GM19438 (cell line): ENCODE measurements around the gene KCNK3.
"Not testable (repeated sequence)": the region's sequence is repeated elsewhere in the genome, so short reads cannot be mapped to it uniquely, and the experiment has no call there.

ENCODE experiments used
- ATAC-seq: cut with Tn5 transposase; IDR thresholded peaks from one replicate; pipeline ENCODE4 v1.9.1; 2021; ENCODE audit warnings: low read depth; ENCODE audit not compliant: unreplicated experiment

Gene KCNK3

DNA sequence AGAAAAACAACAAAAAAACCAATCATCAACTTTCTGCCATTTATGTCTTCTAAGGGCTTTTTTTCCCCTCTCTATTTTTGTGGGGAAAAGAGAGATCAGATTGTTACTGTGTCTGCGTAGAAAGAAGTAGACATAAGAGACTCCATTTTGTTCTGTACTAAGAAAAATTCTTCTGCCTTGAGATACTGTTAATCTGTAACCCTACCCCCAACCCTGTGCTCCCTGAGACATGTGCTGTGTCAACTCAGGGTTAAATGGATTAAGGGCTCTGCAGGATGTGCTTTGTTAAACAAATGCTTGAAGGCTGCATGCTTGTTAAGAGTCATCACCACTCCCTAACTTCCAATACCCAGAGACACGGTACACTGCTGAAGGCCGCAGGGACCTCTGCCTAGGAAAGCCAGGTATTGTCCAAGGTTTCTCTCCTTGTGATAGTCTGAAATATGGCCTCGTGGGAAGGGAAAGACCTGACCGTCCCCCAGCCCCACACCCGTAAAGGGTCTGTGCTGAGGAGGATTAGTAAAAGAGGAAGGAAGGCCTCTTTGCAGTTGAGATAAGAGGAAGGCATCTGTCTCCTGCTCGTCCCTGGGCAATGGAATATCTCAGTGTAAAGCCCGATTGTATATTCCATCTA, 57.4 kb downstream of the KCNK3 start:
- ATAC-seq: not testable (repeated sequence)

DNA sequence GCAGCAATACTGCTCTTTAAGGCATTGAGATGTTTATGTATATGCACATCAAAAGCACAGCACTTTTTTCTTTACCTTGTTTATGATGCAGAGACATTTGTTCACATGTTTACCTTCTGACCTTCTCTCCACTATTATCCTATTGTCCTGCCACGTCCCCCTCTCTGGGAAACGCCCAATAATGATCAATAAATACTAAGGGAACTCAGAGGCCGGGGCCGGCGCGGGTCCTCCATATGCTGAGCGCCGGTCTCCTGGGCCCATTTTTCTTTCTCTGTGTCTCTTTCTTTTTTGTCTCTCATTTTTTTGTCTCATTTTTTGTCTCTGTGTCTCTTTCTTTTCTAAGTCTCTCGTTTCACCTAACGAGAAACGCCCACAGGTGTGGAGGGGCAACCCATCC, 57.9 kb downstream of the KCNK3 start:
- ATAC-seq: not testable (repeated sequence)

DNA sequence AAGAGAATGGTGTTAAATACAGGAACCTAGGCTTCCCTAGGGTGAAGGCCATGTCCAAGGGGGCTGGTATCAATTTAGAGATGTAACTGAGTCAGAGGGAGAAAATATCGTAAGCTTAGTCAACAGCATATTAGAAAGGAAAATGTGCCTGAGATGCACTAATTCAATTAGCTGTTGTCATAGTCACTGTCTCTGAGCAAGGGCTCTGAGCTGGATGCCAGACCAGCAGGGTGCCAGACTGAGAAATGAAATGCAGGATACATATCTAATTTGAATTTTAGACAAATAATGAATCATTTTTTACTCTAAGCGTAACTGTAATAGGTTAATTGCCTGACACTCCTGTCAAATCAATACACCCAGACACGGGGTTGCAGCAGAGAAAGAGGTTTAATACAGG, 60.1 kb downstream of the KCNK3 start:
- no peak for ATAC-seq

DNA sequence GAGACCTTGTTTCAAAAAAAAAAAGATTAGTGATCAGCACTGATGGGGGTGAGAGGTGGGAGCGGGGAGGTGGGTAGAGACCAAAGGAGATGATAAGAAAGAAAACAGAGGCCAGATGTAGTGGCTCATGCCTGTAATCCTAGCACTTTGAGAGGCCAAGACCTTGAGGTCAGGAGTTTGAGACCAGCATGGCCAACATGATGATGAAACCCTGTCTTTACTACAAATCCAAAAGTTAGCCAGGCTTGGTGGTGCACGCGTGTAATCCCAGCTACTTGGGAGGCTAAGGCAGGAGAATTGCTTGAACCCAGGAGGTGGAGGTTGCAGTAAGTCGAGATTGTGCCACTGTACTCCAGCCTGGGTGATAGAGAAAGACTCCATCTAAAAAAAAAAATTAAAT, 62.0 kb downstream of the KCNK3 start:
- ATAC-seq: no peak

DNA sequence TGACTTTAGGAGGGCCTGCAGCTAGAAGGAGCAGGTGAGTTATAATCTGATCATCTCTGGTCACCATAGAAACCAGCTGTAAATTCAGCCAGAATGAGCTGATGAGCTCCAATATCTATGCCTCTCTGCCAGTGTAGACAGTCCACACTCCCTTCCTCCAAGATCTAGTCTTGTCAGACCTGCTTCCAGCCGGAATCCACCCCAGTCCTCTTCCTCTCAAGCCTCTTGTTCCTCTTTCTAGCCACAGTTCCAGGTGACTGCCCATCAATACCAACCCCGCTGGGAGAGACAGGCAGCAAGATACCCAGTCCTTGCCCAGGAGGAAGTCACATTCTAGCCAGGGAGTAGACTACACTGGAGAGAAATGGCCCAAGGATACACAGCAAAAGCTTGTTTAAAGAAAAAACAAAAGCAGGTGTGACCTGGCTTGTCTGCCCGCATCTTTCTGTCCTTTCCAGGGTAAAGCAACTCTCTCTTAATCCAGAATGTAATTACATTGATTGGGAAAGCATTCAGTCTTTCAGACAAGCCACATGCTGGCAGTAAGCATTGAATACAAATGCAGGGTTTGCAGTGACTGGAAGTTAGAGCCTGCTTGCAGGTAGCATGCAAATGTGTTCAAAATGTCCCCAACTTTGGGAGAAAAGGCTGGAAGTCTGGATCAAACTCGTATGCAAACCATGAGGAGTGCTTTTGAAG, 62.6 kb downstream of the KCNK3 start:
- ATAC-seq: no peak

DNA sequence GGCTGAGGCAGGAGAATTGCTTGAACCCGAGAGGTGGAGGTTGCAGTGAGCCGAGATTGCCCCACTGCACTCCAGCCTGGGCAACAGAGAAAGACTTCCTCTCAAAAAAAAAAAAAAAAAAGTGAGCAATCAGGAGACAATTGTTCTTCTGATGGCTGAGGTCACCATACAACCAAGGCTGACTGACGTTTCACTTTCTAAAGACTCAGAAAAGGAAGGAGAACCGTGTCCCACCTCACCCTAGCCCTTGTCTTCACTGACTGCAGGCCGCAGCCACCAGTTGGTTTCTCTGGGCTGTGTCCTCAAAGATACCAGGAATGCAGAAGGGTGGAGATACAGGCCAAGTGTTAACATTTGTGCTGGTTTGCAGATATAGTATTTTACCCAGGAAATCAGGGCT, 63.8 kb downstream of the KCNK3 start:
- ATAC-seq: no peak

DNA sequence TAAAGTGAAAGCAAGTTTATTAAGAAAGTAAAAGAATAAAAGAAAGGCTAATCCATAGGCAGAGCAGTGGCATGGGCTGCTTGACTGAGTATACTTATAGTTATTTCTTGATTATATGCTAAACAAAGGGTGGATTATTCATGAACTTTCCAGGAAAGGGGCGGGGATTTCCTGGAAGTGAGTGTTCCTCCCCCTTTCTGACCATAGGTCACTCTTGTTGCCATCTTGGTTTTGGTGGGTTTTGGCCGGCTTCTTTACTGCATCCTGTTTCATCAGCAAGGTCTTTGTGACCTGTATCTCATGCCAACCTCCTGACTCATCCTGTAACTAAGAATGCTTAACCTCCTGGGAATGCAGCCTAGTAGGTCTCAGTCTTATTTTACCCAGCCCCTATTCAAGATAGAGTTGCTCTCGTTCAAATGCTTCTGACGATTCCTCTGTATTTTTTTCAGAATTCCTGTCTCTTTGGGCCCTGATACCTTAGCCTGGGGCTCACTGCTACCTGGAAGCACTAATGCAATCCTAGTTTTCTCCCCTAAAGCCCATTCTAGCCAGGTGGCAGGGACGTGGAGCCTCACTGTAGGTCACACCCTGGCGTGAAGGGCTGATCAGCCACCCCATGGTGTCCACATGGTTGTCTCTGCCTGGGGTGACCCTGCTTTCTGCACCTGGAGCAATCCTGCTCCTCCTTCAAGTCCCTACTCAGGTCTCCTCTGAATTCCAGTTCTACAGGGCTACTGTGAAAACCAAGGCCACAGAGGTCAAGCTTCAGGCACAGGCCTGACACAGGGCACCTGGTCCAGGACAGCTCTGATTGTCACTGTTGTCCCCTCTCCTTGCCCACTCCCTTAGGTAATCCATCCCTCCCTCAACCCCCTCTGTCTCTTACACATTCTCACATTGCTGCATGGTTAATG, 65.6 kb downstream of the KCNK3 start:
- ATAC-seq: no peak

DNA sequence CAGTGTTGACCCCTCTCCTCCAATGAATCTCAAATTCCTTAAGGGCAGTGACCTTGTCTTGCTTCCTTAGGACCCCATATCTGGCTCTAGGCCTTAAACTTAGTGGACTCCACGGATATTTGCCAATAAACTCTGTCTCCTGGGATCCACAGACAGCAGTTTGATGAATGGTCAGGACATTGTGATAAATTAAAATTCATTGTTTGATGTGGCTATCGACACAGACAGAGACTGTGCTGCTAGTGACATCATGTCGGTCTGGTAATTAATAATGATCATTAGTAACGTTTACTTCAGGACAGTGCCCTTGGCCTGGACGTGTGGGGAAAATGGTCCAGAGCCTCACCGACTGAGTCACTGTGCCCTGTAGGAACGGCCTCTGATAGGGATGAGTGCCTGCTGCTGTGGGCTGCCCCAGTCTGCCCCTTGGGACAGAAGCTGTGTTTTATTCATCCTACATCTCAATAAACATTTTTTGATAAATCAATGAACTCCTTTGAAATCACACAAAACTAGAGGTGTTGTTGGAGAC, 66.3 kb downstream of the KCNK3 start:
- ATAC-seq: no peak

DNA sequence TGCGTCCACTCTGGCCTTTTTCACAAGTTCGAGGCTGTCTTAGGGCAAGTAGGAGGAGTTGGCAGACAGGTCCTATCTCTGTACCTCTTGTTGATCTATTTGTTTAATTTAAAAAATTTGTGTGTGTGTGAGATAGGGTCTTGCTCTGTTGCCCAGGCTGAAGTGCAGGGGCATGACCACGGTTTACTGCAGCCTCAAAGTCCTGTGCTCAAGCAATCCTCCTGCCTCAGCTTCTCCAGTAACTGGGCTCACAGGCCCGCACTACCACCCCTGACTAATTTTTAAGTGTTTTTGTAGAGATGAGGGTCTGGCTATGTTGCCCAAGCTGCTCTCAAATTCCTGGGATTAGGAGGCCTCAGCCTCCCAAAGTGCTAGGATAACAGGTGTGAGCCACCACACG, 67.3 kb downstream of the KCNK3 start:
- no peak for ATAC-seq

DNA sequence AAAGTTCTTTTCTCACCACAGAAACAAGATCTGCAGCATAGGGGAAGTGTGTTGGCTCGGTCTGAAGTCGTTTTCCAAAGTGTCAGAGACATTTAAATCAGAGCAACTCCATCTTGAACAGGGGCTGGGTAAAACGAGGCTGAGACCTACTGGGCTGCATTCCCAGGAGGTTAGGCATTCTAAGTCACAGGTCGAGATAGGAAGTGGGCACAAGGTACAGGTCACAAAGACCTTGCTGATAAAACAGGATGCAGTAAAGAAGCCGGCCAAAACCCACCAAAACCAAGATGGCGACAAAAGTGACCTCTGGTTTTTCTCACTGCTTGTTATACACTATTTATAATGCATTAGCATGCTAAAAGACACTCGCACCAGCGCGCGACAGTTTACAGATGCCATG, 68.5 kb downstream of the KCNK3 start:
- not testable (repeated sequence) for ATAC-seq

DNA sequence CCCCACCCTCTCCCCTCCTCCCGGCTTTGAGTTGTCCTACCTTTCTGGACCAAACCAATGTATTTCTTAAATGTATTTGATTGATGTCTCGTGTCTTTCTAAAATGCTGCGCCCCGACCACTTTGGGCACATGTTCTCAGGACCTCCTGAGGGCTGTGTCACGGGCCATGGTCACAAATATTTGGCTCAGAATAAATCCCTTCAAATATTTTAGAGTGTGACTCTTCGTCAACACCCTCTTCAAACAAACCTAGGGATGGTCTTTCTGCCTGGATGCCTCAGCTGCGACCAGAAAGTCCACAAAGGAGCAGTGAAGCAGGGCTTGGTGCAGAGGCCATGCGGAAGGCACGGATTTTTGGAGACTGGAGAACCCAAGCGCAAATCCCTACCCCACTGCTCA, 70.5 kb downstream of the KCNK3 start:
- ATAC-seq: no peak

DNA sequence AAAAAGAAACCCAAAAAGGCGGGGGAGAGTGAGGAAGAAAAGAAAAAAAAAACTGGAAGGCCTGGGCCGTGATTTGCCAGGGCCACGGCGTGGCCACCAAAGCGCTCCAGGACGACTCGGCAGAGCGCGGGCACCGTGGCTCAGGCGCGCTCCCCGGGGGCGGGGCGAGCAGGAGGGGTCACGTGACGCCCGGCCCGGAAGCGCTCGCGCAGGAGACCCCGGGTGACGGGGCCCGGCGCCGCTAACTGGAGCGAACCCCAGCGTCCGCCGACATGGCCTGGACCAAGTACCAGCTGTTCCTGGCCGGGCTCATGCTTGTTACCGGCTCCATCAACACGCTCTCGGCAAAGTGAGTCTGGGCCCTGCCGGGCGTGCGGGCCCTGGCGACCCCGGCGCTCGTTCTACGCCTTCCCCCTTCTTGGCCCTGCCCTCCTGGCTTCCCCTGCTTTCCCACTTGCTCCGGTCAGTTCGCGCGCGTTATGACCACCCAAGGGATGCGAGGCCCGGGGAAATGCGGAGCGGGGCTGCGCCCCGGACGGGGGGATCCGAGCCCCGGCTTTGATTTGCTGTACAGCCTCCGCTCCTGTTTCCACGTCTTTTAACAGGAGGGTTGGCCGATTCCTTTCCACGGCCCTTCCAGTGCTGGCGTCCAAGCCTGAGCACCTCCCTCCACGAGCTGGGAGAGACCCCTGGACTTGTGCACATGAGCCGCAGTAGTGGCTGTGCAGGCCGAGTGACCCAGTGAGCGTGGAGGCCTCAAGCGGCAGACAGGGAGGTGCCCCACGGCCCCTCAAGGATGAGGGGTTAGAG, 71.8 kb downstream of the KCNK3 start, which contains the start of gene SLC35F6:
SLC35F6 (plus strand) TSS at position 207 of the 810 bp plus-strand sequence; CDS start at position 273, 66 bp downstream.
- ATAC-seq: peak; percentile 83

DNA sequence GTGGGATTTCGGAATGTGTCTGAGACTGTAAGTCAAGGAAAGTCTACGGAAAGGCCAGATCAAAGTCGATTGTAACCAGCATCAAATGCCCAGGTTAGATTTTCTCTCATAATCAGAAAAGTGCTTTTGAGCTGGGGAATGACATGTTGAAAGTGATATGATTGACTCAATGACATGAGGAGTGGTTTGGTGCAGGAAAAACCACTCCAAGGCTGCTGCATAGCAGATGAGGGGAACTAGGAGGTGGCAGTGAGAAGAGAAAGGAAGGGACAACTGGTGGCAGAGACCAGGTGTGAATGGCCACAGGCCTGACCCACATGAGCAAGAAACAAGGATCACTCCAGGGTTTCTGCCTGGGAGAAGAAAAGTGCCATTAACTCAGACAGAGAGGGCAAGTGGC, 72.4 kb downstream of the KCNK3 start:
- no peak for ATAC-seq

DNA sequence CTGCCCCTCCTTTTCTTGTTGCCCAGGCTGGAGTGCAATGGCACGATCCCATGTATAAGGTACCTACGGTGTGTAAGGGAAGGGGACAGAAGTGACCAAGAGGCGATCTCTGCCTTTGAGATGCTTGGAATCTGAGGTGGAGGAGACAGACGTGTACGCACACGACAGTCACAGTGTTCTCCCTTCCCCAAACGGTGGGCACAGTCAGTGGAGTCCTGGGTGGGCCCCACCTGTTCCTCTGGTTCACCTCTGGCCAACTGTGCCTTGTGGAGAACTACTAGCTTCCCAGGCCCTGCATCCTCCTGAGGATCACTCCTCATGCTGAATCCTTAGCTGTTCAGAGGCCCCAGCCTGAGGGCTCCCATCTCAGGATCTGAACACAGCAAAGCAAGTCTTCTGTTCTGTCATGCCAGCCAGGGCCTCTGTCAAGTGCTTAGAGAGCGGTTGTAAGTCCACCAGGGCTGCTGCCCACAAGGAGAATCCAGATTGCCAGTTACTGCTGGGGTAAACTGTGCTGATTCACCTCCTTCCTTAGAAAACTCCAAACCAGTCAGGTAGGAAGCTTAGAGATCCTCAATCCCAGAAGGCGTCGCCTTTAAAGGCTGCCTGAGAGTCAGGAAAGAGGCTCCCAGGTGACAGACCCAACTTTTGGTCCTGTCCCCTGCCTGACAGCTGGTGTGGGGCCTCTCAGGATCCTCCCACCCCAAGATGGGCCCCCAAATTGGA, 73.1 kb downstream of the KCNK3 start:
- no peak for ATAC-seq

DNA sequence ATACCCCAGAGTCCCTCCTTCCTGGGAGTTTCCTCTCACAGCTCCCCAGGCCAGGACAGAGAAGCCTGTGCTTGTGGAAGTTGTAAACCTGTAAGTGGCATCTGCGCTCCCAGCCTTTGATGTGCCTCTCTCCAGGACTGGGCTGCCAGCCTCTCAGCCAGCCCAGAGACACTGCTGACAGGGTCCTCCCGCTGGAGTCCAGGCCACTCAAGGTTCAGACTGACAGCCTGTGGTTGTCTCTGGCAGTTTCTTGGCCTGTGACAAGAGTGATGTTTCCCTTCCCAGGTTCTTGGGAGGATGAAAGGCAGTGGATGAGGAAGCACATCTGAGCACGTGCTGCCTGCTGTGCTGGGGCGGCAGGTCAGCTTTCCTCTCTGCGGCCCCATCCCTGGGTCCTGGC, 74.6 kb downstream of the KCNK3 start:
- ATAC-seq: no peak

DNA sequence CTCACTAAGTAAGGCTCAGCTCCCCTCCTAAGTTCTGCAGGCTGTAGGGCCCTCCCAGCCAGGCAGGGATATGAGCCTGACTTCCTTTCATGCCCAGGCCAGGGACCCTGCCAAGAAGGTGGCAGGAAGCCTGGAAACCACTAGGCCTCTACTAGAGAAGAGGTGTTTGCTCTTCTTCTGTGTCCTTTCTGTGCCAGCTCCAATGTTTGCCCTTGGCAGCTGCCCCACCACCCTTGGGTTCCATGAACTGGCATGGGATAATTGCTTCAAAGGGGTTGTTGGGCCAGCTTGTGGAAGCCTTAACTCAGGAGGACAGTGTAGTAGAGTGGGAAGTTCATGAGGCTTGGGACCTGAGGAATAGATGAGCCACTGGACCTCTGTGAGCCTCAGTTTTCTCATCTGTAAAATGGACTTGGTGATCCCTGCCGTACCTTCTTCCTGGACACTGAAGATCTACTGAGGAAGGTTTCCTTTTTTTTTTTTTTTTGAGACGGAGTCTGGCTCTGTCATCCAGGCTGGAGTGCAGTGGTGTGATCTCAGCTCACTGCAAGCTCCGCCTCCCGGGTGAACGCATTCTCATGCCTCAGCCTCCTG, 75.5 kb downstream of the KCNK3 start:
- no peak for ATAC-seq

DNA sequence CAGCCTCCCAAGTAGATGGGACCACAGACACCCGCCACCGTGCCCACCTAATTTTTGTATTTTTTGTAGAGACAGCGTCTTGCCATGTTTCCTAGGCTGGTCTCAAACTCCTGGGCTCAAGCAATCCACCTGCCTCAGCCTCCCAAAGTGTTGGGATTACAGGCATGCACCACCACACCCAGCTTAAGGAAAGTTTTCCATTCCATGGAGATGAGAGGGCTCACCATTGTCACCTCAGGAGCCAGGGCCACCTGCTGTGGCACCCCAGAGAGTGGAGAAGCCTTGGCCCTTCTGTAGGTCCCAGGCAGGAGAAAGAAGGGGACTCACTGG, 76.2 kb downstream of the KCNK3 start:
- ATAC-seq: no peak

DNA sequence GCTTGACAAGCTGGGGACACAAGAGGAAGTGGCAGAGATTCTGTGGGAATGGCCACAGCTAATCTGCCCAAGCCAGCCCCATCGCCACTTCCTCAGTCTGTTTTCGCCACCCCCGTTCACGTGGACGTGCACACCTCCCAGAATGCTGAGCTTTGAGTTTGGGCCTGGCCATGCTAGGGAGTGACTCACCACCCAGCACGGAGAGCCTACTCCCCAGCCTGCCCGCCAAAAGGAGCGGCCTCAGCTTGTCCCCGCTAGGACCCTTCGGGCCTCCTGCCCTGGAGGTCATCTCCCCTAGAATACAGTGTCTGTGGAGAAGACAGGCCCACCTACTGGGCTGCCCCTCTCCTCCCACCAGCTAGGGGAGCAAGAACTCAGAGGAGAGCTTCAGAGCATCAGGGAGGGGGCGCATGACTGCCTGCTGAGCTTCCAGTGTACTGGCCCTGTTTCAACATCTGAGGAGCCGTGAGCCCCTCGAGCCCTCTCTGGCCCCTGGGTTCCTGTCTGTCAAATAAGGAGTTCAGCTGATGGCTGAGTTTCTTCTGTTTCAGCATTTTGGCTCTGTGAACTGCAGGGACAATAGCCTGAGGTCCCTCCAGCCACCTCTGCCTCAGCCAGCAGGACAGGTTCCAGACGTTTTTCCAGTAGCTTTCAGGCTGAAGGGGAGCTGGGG, 76.7 kb downstream of the KCNK3 start:
- no peak for ATAC-seq
